ENCODE results near the gene NINJ1.

NINJ1 gene, protein sequence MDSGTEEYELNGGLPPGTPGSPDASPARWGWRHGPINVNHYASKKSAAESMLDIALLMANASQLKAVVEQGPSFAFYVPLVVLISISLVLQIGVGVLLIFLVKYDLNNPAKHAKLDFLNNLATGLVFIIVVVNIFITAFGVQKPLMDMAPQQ

DNA sequence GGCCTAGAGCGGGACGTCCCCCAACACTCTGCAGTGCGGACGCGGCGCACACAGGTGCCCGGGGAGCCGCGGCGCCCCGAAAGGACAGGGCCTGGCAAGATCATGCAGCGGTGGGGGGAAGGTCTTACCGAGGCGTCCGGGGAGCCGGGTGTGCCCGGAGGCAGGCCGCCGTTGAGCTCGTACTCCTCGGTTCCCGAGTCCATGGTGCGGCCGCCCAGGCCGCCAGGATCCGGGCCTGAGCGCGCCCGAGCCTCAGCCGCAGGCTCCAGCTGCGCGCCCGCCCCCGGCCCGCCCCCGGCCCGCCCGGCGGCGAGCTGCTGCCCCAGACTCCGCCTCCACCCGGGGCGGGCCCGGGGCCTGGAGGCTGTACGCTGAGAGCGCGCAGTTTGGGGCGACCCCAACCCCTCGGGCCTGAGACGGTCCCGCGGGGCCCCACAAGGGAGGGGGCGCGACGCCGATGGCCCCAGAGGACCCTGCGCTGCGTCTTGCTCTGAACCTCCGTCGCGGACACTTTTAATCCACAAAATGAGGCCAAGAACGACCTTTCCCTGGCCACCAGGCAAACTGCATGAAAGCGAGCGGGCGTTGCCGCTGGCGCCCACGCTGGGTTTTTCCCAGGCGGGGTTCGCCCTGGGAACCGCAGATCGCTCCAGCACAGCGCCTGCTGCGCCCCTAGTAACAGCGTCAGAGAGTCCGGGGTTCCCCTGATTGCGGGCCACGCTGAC lies at the start of gene NINJ1:
Gene NINJ1 (minus strand): TSS at position 237 of the 725 bp plus-strand sequence. CDS start 34 bp downstream, at position 203.
- Histone ChIP-seq H3K9ac (ENCODE audit: insufficient read length, low read depth) (peak within 1 kb of the TSS; percentile 85), H3K4me1 (ENCODE audit: insufficient read depth, insufficient read length) (peaks cover 30% of the 10 kb centered on the region), H3K4me3 (ENCODE audit: insufficient read length, low read depth) (peak within 1 kb of the TSS; percentile 69), H3K27me3 (ENCODE audit: insufficient read depth, insufficient read length) (peaks cover 15% of the 10 kb centered on the region), H3K36me3 (ENCODE audit: insufficient read depth, insufficient read length, low read length) (peaks cover 18% of the 10 kb centered on the region), H3K9me3 (ENCODE audit: insufficient read depth, low read length) (no peaks in the 10 kb centered on the region)
- no peak for TF ChIP-seq SUZ12 (IDR thresholded peaks at IDR 0.05; ENCODE audit: extremely low read depth, insufficient read depth, insufficient read length)
- no peak for TF ChIP-seq YY1 (IDR thresholded peaks at IDR 0.05; ENCODE audit: insufficient read depth, insufficient read length)
- TF ChIP-seq ZNF274 (IDR thresholded peaks at IDR 0.05; ENCODE audit: low read depth, low read length): no peak
- no peak for DNase-seq (ENCODE audit: low read depth, low spot score)

- H3K9ac ChIP-seq (ENCODE audit: insufficient read length, low read depth): peak overlapping the region; percentile 17
- H3K36me3 ChIP-seq (ENCODE audit: insufficient read depth, insufficient read length, low read length): peaks cover 4% of the 10 kb centered on the region
- H3K4me1 ChIP-seq (ENCODE audit: insufficient read depth, insufficient read length): peaks cover 10% of the 10 kb centered on the region
- peak overlapping the region; percentile 67 for H3K4me3 ChIP-seq (ENCODE audit: insufficient read length, low read depth)
- no peaks in the 10 kb centered on the region for H3K9me3 ChIP-seq (ENCODE audit: insufficient read depth, low read length)
- H3K27me3 ChIP-seq (ENCODE audit: insufficient read depth, insufficient read length): peaks cover 47% of the 10 kb centered on the region
- no peak for DNase-seq (ENCODE audit: low read depth, low spot score)
- TF ChIP-seq ZNF274 (IDR thresholded peaks at IDR 0.05; ENCODE audit: low read depth, low read length) (no peak), SUZ12 (IDR thresholded peaks at IDR 0.05; ENCODE audit: extremely low read depth, insufficient read depth, insufficient read length) (no peak), YY1 (IDR thresholded peaks at IDR 0.05; ENCODE audit: insufficient read depth, insufficient read length) (no peak)
These were observed 49.1 kb upstream of the NINJ1 start for GRCh38 chr9:93183131-93183662.

- no peak for DNase-seq (ENCODE audit: low read depth, low spot score)
- H3K4me1 ChIP-seq (ENCODE audit: insufficient read depth, insufficient read length): peaks cover 13% of the 10 kb centered on the region
- no peaks in the 10 kb centered on the region for H3K9me3 ChIP-seq (ENCODE audit: insufficient read depth, low read length)
- peaks cover 4% of the 10 kb centered on the region for H3K36me3 ChIP-seq (ENCODE audit: insufficient read depth, insufficient read length, low read length)
- no peak overlapping the region for H3K9ac ChIP-seq (ENCODE audit: insufficient read length, low read depth)
- TF ChIP-seq SUZ12 (IDR thresholded peaks at IDR 0.05; ENCODE audit: extremely low read depth, insufficient read depth, insufficient read length) (no peak), ZNF274 (IDR thresholded peaks at IDR 0.05; ENCODE audit: low read depth, low read length) (no peak), YY1 (IDR thresholded peaks at IDR 0.05; ENCODE audit: insufficient read depth, insufficient read length) (no peak)
- H3K27me3 ChIP-seq (ENCODE audit: insufficient read depth, insufficient read length): peaks cover 47% of the 10 kb centered on the region
- no peak overlapping the region for H3K4me3 ChIP-seq (ENCODE audit: insufficient read length, low read depth)
These were observed 48.5 kb upstream of the NINJ1 start for GRCh38 chr9:93182572-93182971.

DNA sequence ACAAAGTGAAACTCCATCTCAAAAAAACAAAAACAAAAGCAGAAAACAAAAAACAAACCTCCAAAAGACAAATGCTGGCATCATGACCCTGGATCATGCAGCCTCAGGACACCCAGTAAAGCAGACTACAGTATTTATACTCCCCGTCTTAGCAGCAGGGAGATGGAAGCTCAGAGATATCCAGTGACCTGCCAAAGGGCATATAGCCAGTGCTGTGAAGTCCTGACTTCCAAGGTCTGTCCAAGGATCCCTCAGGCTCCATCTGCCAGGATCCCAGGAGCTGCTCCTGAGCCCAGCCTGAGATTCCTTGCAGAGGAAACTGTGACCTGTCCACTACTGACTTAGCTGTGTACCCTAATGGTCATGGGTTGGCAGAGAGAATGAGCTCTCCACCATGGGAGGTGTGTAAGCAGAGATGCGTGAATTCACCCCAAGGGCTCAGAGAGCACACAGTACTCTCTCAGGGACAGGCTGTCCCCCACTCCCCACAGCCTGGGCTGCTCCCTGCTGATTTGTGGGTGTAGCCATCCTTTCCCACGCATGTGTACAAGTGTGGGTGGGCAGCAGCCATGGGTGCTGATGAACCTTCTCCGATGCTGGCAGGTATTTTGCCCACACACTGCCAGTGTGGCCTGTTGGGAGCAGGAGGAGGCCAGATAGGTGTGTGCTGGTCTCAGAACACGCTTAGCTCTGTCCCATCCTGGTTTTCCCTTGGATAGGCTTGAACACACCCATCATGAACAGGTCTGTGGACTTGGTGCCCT lies 47.8 kb upstream of the NINJ1 start:
- H3K4me1 ChIP-seq (ENCODE audit: insufficient read depth, insufficient read length): peaks cover 13% of the 10 kb centered on the region
- no peak overlapping the region for H3K4me3 ChIP-seq (ENCODE audit: insufficient read length, low read depth)
- no peak for DNase-seq (ENCODE audit: low read depth, low spot score)
- TF ChIP-seq ZNF274 (IDR thresholded peaks at IDR 0.05; ENCODE audit: low read depth, low read length) (no peak), YY1 (IDR thresholded peaks at IDR 0.05; ENCODE audit: insufficient read depth, insufficient read length) (no peak), SUZ12 (IDR thresholded peaks at IDR 0.05; ENCODE audit: extremely low read depth, insufficient read depth, insufficient read length) (no peak)
- H3K9me3 ChIP-seq (ENCODE audit: insufficient read depth, low read length): no peaks in the 10 kb centered on the region
- H3K9ac ChIP-seq (ENCODE audit: insufficient read length, low read depth): no peak overlapping the region
- H3K36me3 ChIP-seq (ENCODE audit: insufficient read depth, insufficient read length, low read length): peaks cover 4% of the 10 kb centered on the region
- H3K27me3 ChIP-seq (ENCODE audit: insufficient read depth, insufficient read length): peaks cover 47% of the 10 kb centered on the region

DNA sequence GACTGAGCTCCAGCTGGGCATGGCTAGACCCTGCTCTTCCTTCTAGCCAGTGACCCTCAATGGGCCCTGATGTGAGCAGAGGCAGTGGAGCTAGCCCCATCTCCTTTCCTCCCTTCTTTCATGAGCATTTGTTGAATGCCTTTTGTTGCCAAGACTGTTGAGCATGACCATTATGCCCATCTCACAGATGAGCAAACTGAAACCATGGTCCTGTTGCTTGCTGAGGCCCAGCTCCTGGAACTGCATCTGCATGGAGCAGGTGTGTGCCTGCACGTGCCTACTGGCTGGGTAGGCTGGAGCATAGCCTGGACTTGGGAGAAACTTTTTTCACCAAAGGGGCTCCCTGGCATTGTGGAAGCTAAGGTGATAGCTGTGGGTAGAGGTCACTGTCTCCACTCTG lies 46.9 kb upstream of the NINJ1 start:
- Histone ChIP-seq H3K9me3 (ENCODE audit: insufficient read depth, low read length) (no peaks in the 10 kb centered on the region), H3K27me3 (ENCODE audit: insufficient read depth, insufficient read length) (peaks cover 47% of the 10 kb centered on the region)
- no peak for TF ChIP-seq YY1 (IDR thresholded peaks at IDR 0.05; ENCODE audit: insufficient read depth, insufficient read length)
- TF ChIP-seq ZNF274 (IDR thresholded peaks at IDR 0.05; ENCODE audit: low read depth, low read length): no peak
- TF ChIP-seq SUZ12 (IDR thresholded peaks at IDR 0.05; ENCODE audit: extremely low read depth, insufficient read depth, insufficient read length): no peak

GRCh38 chr9:93178851-93179786 lies 45.1 kb upstream of the NINJ1 start:
- no peak overlapping the region for H3K4me3 ChIP-seq (ENCODE audit: insufficient read length, low read depth)
- peaks cover 4% of the 10 kb centered on the region for H3K4me1 ChIP-seq (ENCODE audit: insufficient read depth, insufficient read length)
- no peak for DNase-seq (ENCODE audit: low read depth, low spot score)
- no peaks in the 10 kb centered on the region for H3K36me3 ChIP-seq (ENCODE audit: insufficient read depth, insufficient read length, low read length)
- peaks cover 34% of the 10 kb centered on the region for H3K27me3 ChIP-seq (ENCODE audit: insufficient read depth, insufficient read length)
- TF ChIP-seq ZNF274 (IDR thresholded peaks at IDR 0.05; ENCODE audit: low read depth, low read length) (no peak), YY1 (IDR thresholded peaks at IDR 0.05; ENCODE audit: insufficient read depth, insufficient read length) (no peak), SUZ12 (IDR thresholded peaks at IDR 0.05; ENCODE audit: extremely low read depth, insufficient read depth, insufficient read length) (no peak)
- H3K9ac ChIP-seq (ENCODE audit: insufficient read length, low read depth): no peak overlapping the region
- no peaks in the 10 kb centered on the region for H3K9me3 ChIP-seq (ENCODE audit: insufficient read depth, low read length)

More for the DNA sequence above, 46.9 kb upstream of the NINJ1 start:
- Histone ChIP-seq H3K36me3 (ENCODE audit: insufficient read depth, insufficient read length, low read length) (peaks cover 4% of the 10 kb centered on the region), H3K4me1 (ENCODE audit: insufficient read depth, insufficient read length) (peaks cover 7% of the 10 kb centered on the region), H3K4me3 (ENCODE audit: insufficient read length, low read depth) (no peak overlapping the region), H3K9ac (ENCODE audit: insufficient read length, low read depth) (no peak overlapping the region)
- no peak for DNase-seq (ENCODE audit: low read depth, low spot score)
